GM18502 (cell line): ENCODE measurements around the gene ZAP70.
A peak's percentile ranks its signal among the peaks of the same experiment; 100 is the strongest.

ENCODE experiments used
- ATAC-seq: cut with Tn5 transposase; IDR thresholded peaks from one replicate; pipeline ENCODE4 v1.9.1; 2021; ENCODE audit warnings: mild to moderate bottlenecking; ENCODE audit not compliant: unreplicated experiment, poor library complexity

The ZAP70 gene

GRCh38 chr2:97715951-97716694, 2.7 kb downstream of the ZAP70 start:
- ATAC-seq, result no peak

- no peak for ATAC-seq
These were observed 3.6 kb downstream of the ZAP70 start for GRCh38 chr2:97716695-97717612.

GRCh38 chr2:97717613-97717995, 4.2 kb downstream of the ZAP70 start:
- ATAC-seq, result no peak

GRCh38 chr2:97718051-97718882, 4.9 kb downstream of the ZAP70 start:
- peak; percentile 80 for ATAC-seq

- ATAC-seq, result peak; percentile 18
These were observed 5.6 kb downstream of the ZAP70 start for GRCh38 chr2:97718942-97719341.

- ATAC-seq, result no peak
These were observed 6.2 kb downstream of the ZAP70 start for GRCh38 chr2:97719362-97720155.

GRCh38 chr2:97720746-97721145, 7.4 kb downstream of the ZAP70 start:
- ATAC-seq, result no peak

- ATAC-seq, result no peak
These were observed 8.9 kb downstream of the ZAP70 start for GRCh38 chr2:97722227-97722626.

GRCh38 chr2:97723156-97724072, 10.0 kb downstream of the ZAP70 start:
- ATAC-seq, result no peak

- ATAC-seq, result no peak
These were observed 10.7 kb downstream of the ZAP70 start for GRCh38 chr2:97724073-97724410.

GRCh38 chr2:97724501-97724900, 11.1 kb downstream of the ZAP70 start:
- ATAC-seq, result no peak

GRCh38 chr2:97724946-97725688, 11.7 kb downstream of the ZAP70 start:
- no peak for ATAC-seq

GRCh38 chr2:97726261-97727064, 13.1 kb downstream of the ZAP70 start:
- ATAC-seq, result no peak

- no peak for ATAC-seq
These were observed 13.9 kb downstream of the ZAP70 start for GRCh38 chr2:97727296-97727695.

- ATAC-seq, result no peak
These were observed 14.8 kb downstream of the ZAP70 start for GRCh38 chr2:97728091-97728731.

- ATAC-seq, result no peak
These were observed 16.9 kb downstream of the ZAP70 start for GRCh38 chr2:97730245-97730644.
